ENCODE results near the gene NDE1. TPM values are rescaled to one million over a fixed set of nuclear protein-coding genes. Genes with fewer than 3 reads are reported as not detected.

Gene NDE1
- total and polyA plus RNA-seq, 2 of the 4 experiments (the other 2 are of a cell fraction) = 22.7 to 29.2 TPM

GRCh38 chr16:15677447-15677846 lies 27.4 kb downstream of the NDE1 start:
- H2BK15ac ChIP-seq (ENCODE audit: low read depth, low read length) = no peak overlapping the region
- H3K4me3 ChIP-seq (ENCODE audit: insufficient read depth, low read depth, low read length) = no peak overlapping the region
- no peak overlapping the region for H3K27ac ChIP-seq (ENCODE audit: insufficient read depth, low read length)
- H4K8ac ChIP-seq (ENCODE audit: low read depth in 2 of 2, low read length in 2 of 2) = no peak overlapping the region
- no peak overlapping the region for H2BK120ac ChIP-seq (ENCODE audit: low read depth, low read length)
- H2BK5ac ChIP-seq (ENCODE audit: low read depth, low read length, poor library complexity, severe bottlenecking) = no peak overlapping the region
- peaks cover 19% of the 10 kb centered on the region; the same call in 1 of the 2 replicates for H3K36me3 ChIP-seq (ENCODE audit: control insufficient read depth, insufficient read depth, low read length)
- no peak overlapping the region for H3K18ac ChIP-seq (ENCODE audit: low read depth, low read length)
- H3K4me1 ChIP-seq (ENCODE audit: control insufficient read depth, insufficient read depth, low read length) = peaks cover 8% of the 10 kb centered on the region
- no peak for TF ChIP-seq RFX5 (IDR thresholded peaks at IDR 0.05; ENCODE audit: low read depth, low read length)
- no peak for TF ChIP-seq MXI1 (IDR thresholded peaks at IDR 0.05; ENCODE audit: borderline replicate concordance, low read depth, low read length)
- TF ChIP-seq ELK1 (IDR thresholded peaks at IDR 0.05; ENCODE audit: borderline replicate concordance, low read depth, low read length) = no peak
- no peak for TF ChIP-seq CEBPB (IDR thresholded peaks at IDR 0.05; ENCODE audit: low read depth, low read length)
- TF ChIP-seq CHD1 (IDR thresholded peaks at IDR 0.05; ENCODE audit: low read depth, low read length) = no peak
- no peak for TF ChIP-seq RCOR1 (IDR thresholded peaks at IDR 0.05; ENCODE audit: insufficient replicate concordance, low read length)
- TF ChIP-seq RAD21 (IDR thresholded peaks at IDR 0.05; ENCODE audit: low read length) = no peak
- no peak for TF ChIP-seq BHLHE40 (IDR thresholded peaks at IDR 0.05; ENCODE audit: low read depth, low read length)
- H3K4me2 ChIP-seq (ENCODE audit: low read depth, low read length) = no peak overlapping the region
- no peak overlapping the region for H3K4ac ChIP-seq (ENCODE audit: low read depth, low read length)
- H4K91ac ChIP-seq (ENCODE audit: insufficient read depth, low read depth, low read length) = no peak overlapping the region
- peaks cover 5% of the 10 kb centered on the region for H3K9me1 ChIP-seq (ENCODE audit: insufficient read depth, low read length)
- no peak overlapping the region for H4K5ac ChIP-seq (ENCODE audit: low read depth, low read length)
- H2AK9ac ChIP-seq (replicated peaks; ENCODE audit: low read depth, low read length, poor library complexity) = no peak overlapping the region
- ChIA-PET CTCF (no interaction called here), POLR2A (ENCODE audit: unreplicated experiment) (no interaction called here)
- no peak overlapping the region for H3K9ac ChIP-seq (ENCODE audit: low read depth, low read length)
- no peak overlapping the region for H2BK20ac ChIP-seq (ENCODE audit: low read depth, low read length)
- ATAC-seq (ENCODE audit: low read depth) (no peak), DNase-seq (no peak)
- intact Hi-C loops (cut with micrococcal nuclease) (no loop called here), in situ Hi-C loops (cut with MboI; ENCODE audit: low sequenced_read_pairs) (no loop called here), dilution Hi-C loops (cut with HindIII; ENCODE audit: low sequenced_read_pairs, unreplicated experiment) (no loop called here)
- H3K9me3 ChIP-seq (ENCODE audit: control insufficient read depth, insufficient read depth, low read length) = no peaks in the 10 kb centered on the region
- no peak overlapping the region for H2AK5ac ChIP-seq (ENCODE audit: low read depth, low read length)
- H3K79me1 ChIP-seq (ENCODE audit: low read depth in 1 of 2, low read length in 2 of 2) = peaks cover 27 to 56% of the 10 kb centered on the region in 2 experiments
- no CpG with 5 or more reads among the region's 5 CpGs for WGBS, 2 experiments (ENCODE audit: extremely low coverage in 2 of 2, insufficient read length in 1 of 2)
- H2AFZ ChIP-seq (replicated peaks; ENCODE audit: low read length, poor library complexity) = no peak overlapping the region
- H3K23ac ChIP-seq (ENCODE audit: low read depth, low read length) = no peak overlapping the region
- peaks cover 5% of the 10 kb centered on the region; the same call in 1 of the 2 replicates for H4K20me1 ChIP-seq (ENCODE audit: insufficient read depth, low read length)
- H3K27me3 ChIP-seq (ENCODE audit: control insufficient read depth, insufficient read depth, low read length) = no peaks in the 10 kb centered on the region
- no TSS peak for BruUV-seq (replicated peaks)
- no peak overlapping the region for H3K14ac ChIP-seq (replicated peaks; ENCODE audit: low read depth, low read length)
- no peak overlapping the region for H3K56ac ChIP-seq (ENCODE audit: extremely low read depth, insufficient read depth, low read length)

All from IMR-90 (cell line).